ENCODE data around the gene WWOX.

DNA sequence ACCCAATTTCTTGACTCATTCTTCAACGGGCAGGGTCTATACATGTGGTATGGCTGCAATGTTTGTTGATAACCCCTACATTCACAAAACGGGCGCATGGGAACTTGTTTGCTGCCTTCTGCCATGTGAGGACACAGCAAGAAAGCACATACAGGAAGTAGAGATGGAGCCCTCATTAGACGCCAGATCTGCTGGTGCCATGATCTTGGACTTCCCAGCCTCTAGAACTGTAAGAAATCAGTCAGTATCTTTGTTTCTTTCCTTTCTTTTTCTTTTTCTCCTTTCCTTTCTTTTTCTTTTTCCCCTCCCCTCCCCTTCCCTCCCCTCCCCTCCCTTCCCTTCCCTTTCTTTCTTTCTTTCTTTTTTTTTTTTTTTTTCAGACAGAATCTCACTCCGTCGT lies 165.2 kb downstream of the WWOX start:
- TF ChIP-seq POLR2A (IDR thresholded peaks at IDR 0.05; ENCODE audit: low read length) (no peak), GATA1 (IDR thresholded peaks at IDR 0.05; ENCODE audit: low read depth, low read length) (no peak)
